ENCODE results near the gene CDC20. TPM values are rescaled to one million over a fixed set of nuclear protein-coding genes. Genes with fewer than 3 reads are reported as not detected.

The CDC20 gene
- total and polyA plus RNA-seq, 10 of the 15 experiments (the other 5 are each of a cell fraction or from before 2014, with no cell fraction given): 36.3 to 347 (median 150) TPM

GRCh38 chr1:43309405-43310025 lies 49.3 kb upstream of the CDC20 start:
- Histone ChIP-seq H3K36me3 (ENCODE audit: control insufficient read depth in 2 of 2, insufficient read depth in 2 of 2, low read length in 1 of 2) (no peaks in the 10 kb centered on the region), H3K27me3 (replicated peaks in 1 of 2; ENCODE audit: control insufficient read depth in 2 of 2, insufficient read depth in 2 of 2, low read length in 1 of 2) (no peaks in the 10 kb centered on the region), H3K9ac (ENCODE audit: control insufficient read depth, insufficient read depth, low read length) (no peak overlapping the region), H3K27ac (ENCODE audit: control insufficient read depth, insufficient read depth) (no peak overlapping the region), H3K9me3 (replicated peaks; ENCODE audit: control insufficient read depth, insufficient read depth, low read length) (no peaks in the 10 kb centered on the region), H3K4me1 (ENCODE audit: control insufficient read depth, insufficient read depth, low read length) (no peaks in the 10 kb centered on the region), H2AFZ (ENCODE audit: control insufficient read depth, low read depth, low read length) (no peak overlapping the region), H3K4me3 (no peak overlapping the region), H3K4me2 (ENCODE audit: control insufficient read depth, insufficient read depth) (no peak overlapping the region), H3K79me2 (ENCODE audit: control insufficient read depth, insufficient read depth, low read length) (no peaks in the 10 kb centered on the region), H4K20me1 (ENCODE audit: control insufficient read depth, insufficient read depth) (no peaks in the 10 kb centered on the region)
- 50% methylated on average over 13 of the region's 13 CpGs for WGBS (ENCODE audit: insufficient coverage, insufficient replicate concordance, low lambda C conversion rate, missing lambda C conversion rate)
- ChIA-PET SMC1A (ENCODE audit: uncharacterized antibody, unreplicated experiment) (no interaction called here), CTCF (interaction anchor here (1.5 kb wide), 1 partner anchor 105 kb away, joined by 3 read pairs; no protein-coding TSS in a partner anchor), RAD21 (ENCODE audit: unreplicated experiment) (no interaction called here), POLR2A (no interaction called here)
- BruUV-seq (replicated peaks): no TSS peak
- no peak for DNase-seq (ENCODE audit: low read depth, low spot score)
- no peak for ATAC-seq
- intact Hi-C loops (cut with micrococcal nuclease; ENCODE audit: unreplicated experiment) (no loop called here), in situ Hi-C loops (cut with MboI) (no loop called here)
- TF ChIP-seq EED (IDR thresholded peaks at IDR 0.05; ENCODE audit: low read depth): no peak
- TF ChIP-seq STAT3 (IDR thresholded peaks at IDR 0.05; ENCODE audit: low read depth, low read length): no peak
- no peak for TF ChIP-seq PBX3 (IDR thresholded peaks at IDR 0.05; ENCODE audit: insufficient replicate concordance, low read depth, low read length)
- no peak for TF ChIP-seq NFYA (IDR thresholded peaks at IDR 0.05; ENCODE audit: borderline replicate concordance, low read depth, low read length)
- no peak for TF ChIP-seq YBX1 (IDR thresholded peaks at IDR 0.05)
- TF ChIP-seq WRNIP1 (IDR thresholded peaks at IDR 0.05; ENCODE audit: borderline replicate concordance, low read depth, low read length): no peak
- no peak for TF ChIP-seq SP1 (IDR thresholded peaks at IDR 0.05; ENCODE audit: low read depth, low read length)
- TF ChIP-seq CEBPB (IDR thresholded peaks at IDR 0.05; ENCODE audit: borderline replicate concordance in 1 of 2, low read depth in 2 of 2, low read length in 2 of 2): no peak
- TF ChIP-seq FOXK2 (IDR thresholded peaks at IDR 0.05): no peak
- no peak for TF ChIP-seq HDGF (IDR thresholded peaks at IDR 0.05)
- TF ChIP-seq BRCA1 (IDR thresholded peaks at IDR 0.05; ENCODE audit: low read depth, low read length): no peak
- TF ChIP-seq CBX3 (IDR thresholded peaks at IDR 0.05; ENCODE audit: borderline replicate concordance, low read depth): no peak
- no peak for TF ChIP-seq ZNF24 (IDR thresholded peaks at IDR 0.05)
- no peak for TF ChIP-seq ZNF217 (IDR thresholded peaks at IDR 0.05)
- TF ChIP-seq ZBTB11 (CRISPR knock-in tag; IDR thresholded peaks at IDR 0.05): no peak
- no peak for TF ChIP-seq TAF1 (IDR thresholded peaks at IDR 0.05; ENCODE audit: borderline replicate concordance, low read depth, low read length)
- FAIRE-seq: no peak

All from GM12878 (cell line).